ENCODE measurements around the gene SEMA6D. TPM values are rescaled to one million over a fixed set of nuclear protein-coding genes. Genes with fewer than 3 reads are reported as not detected.

The SEMA6D gene
- total RNA-seq, 4 donors from 2014 or later, result 9.3 to 17.7 (median 14.3) TPM

DNA sequence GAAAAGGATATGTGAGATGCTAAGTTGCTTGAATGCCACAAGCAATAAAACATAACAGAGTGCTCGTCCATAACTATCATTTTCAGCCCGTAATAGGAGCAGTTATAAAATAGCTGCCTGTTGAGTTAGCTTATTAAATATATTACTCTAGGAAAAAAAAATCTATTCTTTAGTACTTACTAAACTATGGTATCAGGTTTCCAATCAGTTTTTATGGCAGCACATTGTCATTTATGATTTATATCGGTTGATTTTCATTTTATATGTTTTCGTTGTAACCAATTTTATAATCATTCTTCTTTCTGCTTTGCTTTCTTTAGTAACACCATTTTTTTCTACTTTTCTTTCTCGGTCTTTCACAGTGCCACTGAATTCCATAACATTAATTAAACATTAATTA lies 51.9 kb downstream of the SEMA6D start:
- Histone ChIP-seq H3K27me3 (no peaks in the 10 kb centered on the region), H3K36me3 (peaks cover 17 to 31% of the 10 kb centered on the region in 2 donors), H3K27ac (peak overlapping the region in 1 of 3 donors; percentile 15), H3K4me1 (no peaks in the 10 kb centered on the region), H3K9me3 (no peaks in the 10 kb centered on the region), H3K4me3 (replicated peaks in 1 of 3) (no peak overlapping the region)
- no peak for DNase-seq
- TF ChIP-seq POLR2A (IDR thresholded peaks at IDR 0.05), result no peak
- TF ChIP-seq, protein P1, sequence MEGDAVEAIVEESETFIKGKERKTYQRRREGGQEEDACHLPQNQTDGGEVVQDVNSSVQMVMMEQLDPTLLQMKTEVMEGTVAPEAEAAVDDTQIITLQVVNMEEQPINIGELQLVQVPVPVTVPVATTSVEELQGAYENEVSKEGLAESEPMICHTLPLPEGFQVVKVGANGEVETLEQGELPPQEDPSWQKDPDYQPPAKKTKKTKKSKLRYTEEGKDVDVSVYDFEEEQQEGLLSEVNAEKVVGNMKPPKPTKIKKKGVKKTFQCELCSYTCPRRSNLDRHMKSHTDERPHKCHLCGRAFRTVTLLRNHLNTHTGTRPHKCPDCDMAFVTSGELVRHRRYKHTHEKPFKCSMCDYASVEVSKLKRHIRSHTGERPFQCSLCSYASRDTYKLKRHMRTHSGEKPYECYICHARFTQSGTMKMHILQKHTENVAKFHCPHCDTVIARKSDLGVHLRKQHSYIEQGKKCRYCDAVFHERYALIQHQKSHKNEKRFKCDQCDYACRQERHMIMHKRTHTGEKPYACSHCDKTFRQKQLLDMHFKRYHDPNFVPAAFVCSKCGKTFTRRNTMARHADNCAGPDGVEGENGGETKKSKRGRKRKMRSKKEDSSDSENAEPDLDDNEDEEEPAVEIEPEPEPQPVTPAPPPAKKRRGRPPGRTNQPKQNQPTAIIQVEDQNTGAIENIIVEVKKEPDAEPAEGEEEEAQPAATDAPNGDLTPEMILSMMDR (IDR thresholded peaks at IDR 0.05), result no peak
- 93 to 94% methylated on average over 5 of the region's 5 CpGs for WGBS, 2 donors
- intact Hi-C loops (cut with DNase I), result no loop called here

DNA sequence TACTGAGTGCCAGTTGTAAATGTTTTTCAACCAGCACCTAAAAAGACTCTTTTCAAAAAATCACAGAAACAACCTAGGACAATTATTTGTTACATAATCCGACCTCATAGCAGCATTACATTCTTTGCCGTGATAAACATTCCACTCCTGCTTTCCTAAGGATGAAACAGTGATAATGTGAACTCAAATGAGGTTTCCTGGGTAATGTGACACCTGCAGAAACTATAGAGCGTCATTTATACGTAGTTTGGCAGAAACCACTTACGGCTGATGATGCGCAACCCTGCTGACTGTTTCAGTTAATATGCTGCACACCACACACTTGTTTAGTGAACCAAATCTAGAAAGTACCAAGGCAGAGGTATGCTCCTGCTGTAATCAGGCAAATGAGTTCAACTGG lies 55.8 kb downstream of the SEMA6D start:
- DNase-seq, result no peak
- Histone ChIP-seq H3K27ac (no peak overlapping the region), H3K27me3 (no peaks in the 10 kb centered on the region), H3K4me3 (replicated peaks in 1 of 3) (no peak overlapping the region), H3K4me1 (no peaks in the 10 kb centered on the region), H3K9me3 (no peaks in the 10 kb centered on the region), H3K36me3 (peaks cover 4 to 8% of the 10 kb centered on the region in 2 donors)
- intact Hi-C loops (cut with DNase I), result no loop called here
- no peak for TF ChIP-seq POLR2A (IDR thresholded peaks at IDR 0.05)
- TF ChIP-seq, protein P1 (IDR thresholded peaks at IDR 0.05), result no peak
- 85 to 89% methylated on average over 6 of the region's 6 CpGs for WGBS, 2 donors

GRCh38 chr15:47778263-47778770 lies 61.0 kb downstream of the SEMA6D start:
- 0 to 38% methylated on average over 1 of the region's 1 CpG for WGBS, 2 donors

GRCh38 chr15:47780971-47781370 lies 63.7 kb downstream of the SEMA6D start:
- H3K4me1 ChIP-seq, result peaks cover 18 to 23% of the 10 kb centered on the region in 2 donors
- peak overlapping the region in 2 of 3 donors; percentile 11 to 66 for H3K27ac ChIP-seq
- H3K4me3 ChIP-seq (replicated peaks in 1 of 3), result no peak overlapping the region
- no peaks in the 10 kb centered on the region for H3K27me3 ChIP-seq
- no peaks in the 10 kb centered on the region for H3K36me3 ChIP-seq
- H3K9me3 ChIP-seq, result no peaks in the 10 kb centered on the region
- intact Hi-C loops (cut with DNase I), result no loop called here
- DNase-seq, result no peak
- no peak for TF ChIP-seq POLR2A (IDR thresholded peaks at IDR 0.05)
- TF ChIP-seq, protein P1 (IDR thresholded peaks at IDR 0.05), result no peak
- WGBS, 2 donors, result 12% methylated on average over 2 of the region's 2 CpGs

More at GRCh38 chr15:47778263-47778770, 61.0 kb downstream of the SEMA6D start:
- no peak for DNase-seq
- H3K4me3 ChIP-seq (replicated peaks in 1 of 3), result no peak overlapping the region
- H3K36me3 ChIP-seq, result no peaks in the 10 kb centered on the region
- H3K27me3 ChIP-seq, result no peaks in the 10 kb centered on the region
- no peaks in the 10 kb centered on the region for H3K9me3 ChIP-seq
- TF ChIP-seq, protein P1 (IDR thresholded peaks at IDR 0.05), result no peak
- no peak for TF ChIP-seq POLR2A (IDR thresholded peaks at IDR 0.05)
- no peak overlapping the region for H3K27ac ChIP-seq
- intact Hi-C loops (cut with DNase I), result no loop called here
- peaks cover 10 to 12% of the 10 kb centered on the region in 2 donors for H3K4me1 ChIP-seq

DNA sequence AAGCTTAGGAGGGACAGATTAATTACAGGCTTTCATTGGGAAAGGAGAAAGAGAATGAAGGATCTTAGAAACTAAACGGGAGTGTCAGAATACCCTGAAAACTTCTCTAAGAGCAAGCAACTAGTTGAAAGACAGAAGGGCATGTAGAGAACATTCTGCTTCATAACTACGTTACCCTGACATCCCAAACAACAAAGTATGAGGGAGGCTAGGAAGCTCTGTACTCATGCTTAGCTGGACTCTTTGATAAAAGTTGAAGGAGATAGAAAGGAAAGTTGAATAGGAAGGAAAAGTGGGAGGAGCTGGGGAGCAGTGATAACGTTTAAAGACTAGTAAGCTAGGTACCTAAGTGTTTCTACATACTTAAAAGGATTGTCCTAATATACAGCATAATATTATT lies 64.2 kb downstream of the SEMA6D start:
- no peak overlapping the region for H3K4me3 ChIP-seq (replicated peaks in 1 of 3)
- intact Hi-C loops (cut with DNase I), result no loop called here
- TF ChIP-seq POLR2A (IDR thresholded peaks at IDR 0.05), result no peak
- TF ChIP-seq, protein P1 (IDR thresholded peaks at IDR 0.05), result no peak

More for the DNA sequence above, 64.2 kb downstream of the SEMA6D start:
- Histone ChIP-seq H3K27ac (peak overlapping the region in 2 of 3 donors; percentile 11 to 66), H3K9me3 (no peaks in the 10 kb centered on the region), H3K27me3 (no peaks in the 10 kb centered on the region), H3K4me1 (peaks cover 18 to 23% of the 10 kb centered on the region in 2 donors), H3K36me3 (no peaks in the 10 kb centered on the region)
- no peak for DNase-seq
- WGBS, 2 donors, result 42 to 52% methylated on average over 3 of the region's 3 CpGs
